NCI-H2171 (cell line): Measurements from ENCODE around the gene DUS3L.
"Not testable (repeated sequence)": the region's sequence is repeated elsewhere in the genome, so short reads cannot be mapped to it uniquely, and the experiment has no call there.

ENCODE experiments used
- DNase-seq: peaks from one replicate; lab custom pipeline; 2025; lab: John Stamatoyannopoulos, UW

Gene DUS3L

DNA sequence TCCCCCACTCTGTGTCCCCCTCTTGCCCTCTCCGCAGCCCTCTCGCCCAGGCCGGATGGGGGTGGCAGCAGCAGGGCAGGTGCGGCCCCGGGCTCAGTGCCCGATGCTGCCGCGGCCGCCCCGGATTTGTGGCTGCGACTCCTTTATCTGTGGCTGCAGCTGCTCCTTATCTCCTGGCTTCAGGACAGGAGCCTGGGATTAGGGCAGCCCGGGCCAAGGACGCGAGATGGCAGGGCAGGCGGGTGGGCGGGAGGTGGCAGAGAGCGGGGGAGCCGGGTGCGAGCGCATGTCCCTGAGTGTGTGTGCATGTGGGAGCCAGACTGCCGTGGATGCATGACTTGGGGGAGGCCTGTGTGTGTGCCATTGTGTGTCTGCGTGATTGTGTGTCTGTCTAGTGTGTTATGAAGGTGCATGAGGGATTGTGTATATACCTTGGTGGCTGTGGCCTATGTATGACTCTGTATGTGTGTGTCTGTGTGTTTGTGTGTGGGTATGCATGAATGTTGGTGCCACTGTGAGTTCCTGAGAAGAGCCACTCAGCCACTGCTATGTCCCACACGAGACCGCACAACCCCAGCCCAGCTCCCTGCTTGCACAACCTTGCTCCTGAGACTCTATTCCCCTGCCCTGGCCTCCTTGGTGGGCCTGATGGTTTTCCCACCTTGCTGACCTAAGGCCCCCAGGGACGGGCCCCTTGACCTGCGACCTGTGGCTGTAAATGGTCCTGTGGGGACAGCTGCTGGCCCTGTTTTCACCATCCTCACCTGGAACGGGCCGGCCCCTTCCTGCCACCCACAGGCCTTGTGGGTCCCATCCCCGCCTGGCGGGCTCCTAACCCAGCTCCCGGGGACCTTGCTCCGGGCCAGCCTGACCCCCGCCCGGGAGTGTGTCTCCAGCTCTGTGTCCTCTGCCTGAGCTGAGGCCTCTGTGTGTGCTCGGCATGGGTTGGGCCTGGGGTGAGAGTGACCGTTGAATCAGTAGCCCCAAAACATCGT lies 8.6 kb upstream of the DUS3L start:
- no peak for DNase-seq

DNA sequence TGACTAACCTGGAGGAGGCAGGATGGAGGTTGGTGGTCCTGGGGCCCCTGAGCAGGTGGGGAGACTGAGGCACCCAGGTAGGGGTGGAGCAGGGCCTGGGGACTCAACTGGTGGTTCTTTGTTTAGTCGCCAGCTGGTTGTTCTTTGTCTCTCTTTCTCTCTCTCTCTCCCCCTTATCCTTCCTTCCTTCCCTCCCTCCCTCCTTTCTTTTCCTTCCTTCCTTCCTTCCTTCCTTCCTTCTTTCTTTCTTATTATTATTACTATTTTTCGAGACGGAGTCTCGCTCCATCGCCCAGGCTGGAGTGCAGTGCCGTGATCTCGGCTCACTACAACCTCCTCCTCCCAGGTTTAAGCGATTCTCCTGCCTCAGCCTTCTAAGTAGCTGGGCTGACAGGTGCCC lies 7.3 kb upstream of the DUS3L start:
- DNase-seq: no peak

DNA sequence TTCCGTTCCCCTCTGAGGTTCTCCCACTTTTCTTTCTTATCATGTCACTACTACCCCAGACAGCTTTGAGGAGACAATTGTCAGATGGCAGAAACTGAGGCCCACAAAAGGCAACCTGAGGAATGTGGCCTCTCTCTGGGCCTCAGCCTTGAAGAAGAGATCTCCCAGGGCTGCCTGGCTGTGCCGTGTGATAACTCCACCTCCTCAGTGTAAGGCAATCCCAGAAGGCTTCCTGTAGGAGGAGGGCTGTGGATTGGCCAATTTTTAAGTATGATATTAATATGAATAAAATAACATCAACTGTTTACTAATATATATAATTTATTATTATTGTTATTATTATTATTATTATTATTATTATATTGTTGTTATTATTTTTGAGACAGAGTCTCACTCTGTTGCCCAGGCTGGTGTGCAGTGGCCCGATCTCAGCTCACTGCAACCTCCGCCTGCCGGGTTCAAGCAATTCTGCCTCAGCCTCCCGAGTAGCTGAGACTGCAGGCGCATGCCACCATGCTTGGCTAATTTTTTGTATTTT lies 4.5 kb upstream of the DUS3L start:
- DNase-seq: no peak

DNA sequence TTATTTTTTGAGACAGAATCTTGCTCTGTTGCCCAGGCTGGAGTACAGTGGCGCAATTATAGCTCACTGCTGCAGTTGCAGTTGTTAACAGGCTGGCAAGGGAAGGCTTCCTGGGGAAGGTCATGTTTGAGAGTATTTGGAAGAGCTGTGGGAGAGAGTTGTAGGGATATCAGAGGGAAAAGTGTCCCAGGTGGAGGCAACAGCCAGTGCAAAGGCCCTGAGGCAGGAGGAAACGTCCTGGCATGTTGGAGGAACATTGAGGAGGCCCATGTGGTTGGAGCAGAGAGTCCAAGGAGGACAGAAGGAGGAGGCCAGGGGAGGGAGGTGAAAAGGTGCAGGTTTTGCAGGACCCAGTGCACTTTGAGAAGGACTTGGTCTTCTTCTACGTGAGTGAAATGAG lies 2.2 kb upstream of the DUS3L start:
- DNase-seq: no peak

DNA sequence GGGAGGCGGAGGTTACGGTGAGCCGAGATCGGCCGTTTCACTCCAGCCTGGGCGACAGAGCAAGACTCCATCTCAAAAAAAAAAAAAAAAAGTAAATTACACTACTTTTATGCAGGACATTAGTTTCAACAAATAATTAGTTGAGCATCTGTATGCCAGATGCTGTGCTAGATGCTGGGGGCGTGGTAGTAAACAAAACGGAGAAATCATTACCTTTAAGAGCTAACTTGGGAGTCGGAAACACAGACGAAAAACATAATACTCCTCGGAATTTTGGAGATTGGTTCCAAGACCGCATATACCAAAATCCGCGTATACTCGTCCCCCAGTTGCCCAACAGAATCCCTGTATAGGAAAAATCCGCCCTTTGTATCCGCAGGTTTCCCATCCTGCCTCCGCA lies 1.3 kb upstream of the DUS3L start:
- DNase-seq: no peak

DNA sequence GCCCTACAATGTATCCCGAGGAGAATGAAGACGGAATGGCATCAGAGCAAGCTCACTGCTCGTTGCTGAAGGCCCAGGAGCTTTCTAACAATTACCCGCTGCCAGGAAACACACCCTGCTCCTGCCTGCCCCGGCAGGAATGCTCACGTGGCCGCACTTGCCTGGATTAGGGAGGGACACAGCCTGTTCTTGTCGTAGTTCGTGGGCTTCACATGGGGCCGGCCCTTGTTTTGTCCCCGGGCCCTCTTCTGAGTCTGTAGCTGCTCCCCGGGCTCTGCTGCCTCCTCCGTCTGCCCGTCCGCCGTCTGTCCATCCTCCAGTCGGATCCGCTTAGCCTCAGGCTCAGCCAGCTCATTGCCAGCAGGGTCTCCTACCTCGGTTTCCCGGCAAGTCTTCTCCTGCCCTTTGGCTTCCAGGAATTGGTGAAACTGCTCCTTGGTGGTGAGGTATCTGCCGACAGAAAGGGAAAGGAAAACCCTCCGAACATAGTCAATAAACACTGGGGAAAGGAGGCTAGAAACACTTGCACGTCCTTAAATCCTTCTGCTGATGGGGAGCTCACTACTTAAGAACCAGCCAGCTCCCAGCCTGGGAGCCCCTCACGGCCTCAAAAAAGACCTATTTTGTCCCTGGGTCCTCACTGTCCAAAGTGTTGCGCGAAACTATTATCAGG lies 941 bp downstream of the DUS3L start:
- no peak for DNase-seq

DNA sequence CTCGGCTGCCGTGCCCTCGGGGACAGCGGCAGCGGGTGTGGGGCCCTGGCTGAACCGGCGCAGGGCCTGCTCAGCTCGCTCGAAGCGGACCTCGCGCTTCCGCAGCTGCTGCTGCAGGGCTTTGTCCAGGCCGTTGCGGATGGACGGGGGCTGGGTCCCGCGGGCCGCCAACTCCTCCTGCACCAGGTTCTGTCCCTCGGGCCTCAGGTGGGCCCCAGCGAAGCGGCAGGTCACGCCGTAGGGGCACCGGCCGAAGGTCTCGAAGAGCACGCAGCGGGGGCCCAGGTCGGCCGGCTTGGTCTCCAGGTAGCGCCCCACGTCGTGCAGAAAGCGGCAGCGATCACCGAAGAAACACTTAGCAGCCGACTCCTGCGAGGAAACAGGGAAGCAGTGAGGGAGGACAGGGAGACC lies 1.6 kb downstream of the DUS3L start:
- no peak for DNase-seq

DNA sequence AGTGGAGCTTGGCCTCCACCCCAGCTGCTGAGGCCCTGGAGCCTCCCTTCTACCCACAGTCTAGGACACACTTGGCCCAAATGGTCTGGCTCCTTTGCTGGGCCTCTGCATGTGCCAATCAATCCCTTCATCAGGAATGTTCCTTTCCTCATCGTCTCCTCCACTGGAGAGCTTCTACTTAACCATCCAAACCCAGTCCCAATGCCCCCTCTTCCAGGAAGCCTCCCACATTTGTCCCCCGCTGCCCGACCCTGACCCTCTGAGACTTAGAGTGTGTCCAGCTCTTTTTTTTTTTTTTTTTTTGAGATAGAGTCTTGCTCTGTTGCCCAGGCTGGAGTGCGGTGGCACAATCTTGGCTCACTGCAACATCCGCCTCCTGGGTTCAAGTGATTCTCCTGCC lies 2.5 kb downstream of the DUS3L start:
- no peak for DNase-seq

DNA sequence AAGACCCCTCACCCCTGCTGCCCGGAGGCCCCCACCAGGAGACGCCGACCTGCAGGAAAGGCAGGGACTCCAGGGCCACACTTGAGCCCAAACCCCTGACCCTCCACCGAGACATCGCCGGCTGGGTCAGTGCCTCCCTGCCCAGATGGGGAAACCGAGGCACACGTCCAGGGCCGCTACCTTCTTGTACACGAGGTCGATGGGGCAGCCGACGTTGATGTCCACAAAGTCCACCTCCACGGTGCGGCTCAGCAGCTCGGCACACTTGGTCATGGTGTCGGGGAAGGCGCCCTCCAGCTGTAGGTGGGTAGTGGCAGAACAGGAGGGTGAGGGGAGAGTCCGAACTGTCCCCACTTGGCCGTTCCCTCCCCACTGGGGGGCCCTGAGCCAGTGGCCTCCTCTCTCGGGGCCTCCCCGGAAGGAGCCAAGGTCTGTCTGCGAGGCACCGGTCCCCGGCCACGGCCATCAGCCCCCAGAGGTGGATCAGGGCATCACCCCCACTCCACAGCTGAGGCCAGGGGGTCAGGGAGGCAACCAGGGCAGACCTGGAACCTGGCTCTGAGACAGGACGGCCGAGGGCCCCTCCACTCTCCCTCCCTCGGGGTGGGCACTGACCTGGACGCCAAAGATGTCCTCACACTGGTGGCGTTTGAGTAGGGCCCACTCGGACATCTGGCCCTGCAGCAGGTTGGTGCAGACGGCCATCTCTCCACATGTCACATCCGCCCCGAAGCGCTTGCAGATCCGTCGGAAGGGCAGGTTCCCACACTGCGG lies 3.4 kb downstream of the DUS3L start:
- DNase-seq: no peak

DNA sequence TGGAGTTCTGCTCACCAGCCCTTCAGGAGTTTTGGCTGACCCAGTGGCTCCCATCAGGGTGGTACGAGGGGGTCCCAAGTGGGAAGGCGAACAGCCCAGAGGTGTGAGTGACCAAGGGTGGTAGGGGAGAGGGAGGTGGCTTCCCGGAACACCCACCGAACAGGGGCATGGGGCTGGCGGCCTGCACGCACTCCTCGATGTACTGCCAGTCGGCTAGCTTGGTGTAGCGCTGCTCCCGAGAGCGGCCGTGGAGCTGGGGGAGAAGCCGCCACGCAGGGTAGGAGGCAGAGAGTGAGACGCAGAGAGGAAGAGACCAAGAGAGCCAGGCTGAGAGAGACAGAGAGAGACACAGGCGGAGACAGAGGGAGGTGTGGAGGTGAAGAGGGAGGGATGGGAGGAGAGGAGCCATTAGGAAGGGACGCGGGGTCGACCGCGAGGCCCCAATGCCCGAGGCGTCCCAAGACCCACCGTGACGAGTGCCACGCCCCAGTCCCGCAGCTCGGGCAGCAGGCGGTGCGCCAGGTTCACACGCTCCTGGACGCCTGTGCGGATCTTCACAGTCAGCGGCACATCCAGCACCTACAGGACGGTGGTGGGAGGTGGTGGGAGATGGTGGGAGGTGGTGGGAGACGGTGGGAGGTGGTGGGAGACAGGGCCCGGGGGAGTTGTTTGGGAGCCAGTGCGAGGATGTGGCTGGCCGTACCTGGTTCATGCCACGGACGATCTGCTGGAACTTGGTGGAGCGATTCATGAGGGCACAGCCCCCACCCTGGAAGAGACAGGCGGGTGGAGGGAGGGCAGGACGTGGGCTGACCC lies 4.2 kb downstream of the DUS3L start:
- no peak for DNase-seq

DNA sequence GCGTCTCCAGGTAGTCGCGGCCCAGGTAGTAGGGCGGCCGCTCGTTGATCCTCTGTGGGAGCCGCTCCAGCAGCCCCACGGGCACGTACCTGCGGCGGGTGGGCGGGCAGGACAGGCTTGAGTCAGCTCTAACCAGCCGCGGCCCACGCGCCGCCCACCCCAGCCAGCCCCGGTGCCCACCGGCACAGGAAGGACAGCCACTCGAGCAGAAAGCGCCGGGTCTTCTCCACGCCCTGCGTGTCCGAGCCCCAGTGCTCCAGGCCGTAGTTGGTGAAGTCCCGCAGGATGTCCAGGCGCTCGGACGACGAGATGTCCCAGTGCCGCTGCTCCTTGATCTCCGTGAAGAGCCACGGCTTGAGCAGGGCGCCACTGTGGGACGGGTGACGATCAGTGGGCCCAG lies 5.5 kb downstream of the DUS3L start:
- DNase-seq: no peak

DNA sequence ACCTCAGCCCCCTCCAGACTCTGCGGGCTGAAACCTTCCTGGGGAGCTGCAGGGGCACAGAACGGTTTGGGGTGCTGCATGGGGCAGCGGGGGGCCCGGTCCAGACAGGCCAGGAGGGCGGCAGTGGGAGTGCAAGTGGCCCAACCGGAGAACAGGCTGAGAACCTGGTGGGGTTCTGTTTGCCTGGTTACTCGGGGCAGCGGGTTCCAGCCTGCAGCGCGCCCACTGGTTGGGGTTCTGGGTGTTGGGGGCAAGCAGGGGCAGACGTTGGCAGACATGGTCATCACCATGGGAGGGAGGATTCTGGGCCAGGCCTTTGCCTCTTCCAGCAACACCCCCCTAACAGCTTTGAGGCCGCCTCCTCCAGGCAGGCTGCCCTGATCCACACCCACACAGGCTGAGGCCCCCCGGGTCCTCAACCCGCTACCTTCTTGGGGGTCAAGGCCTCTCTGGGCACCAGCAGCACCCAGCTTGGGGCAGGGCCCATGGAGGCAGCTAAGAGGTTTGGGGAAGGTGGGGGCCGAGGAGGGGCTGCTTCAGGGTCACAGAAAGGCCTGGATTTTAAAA lies 6.3 kb downstream of the DUS3L start, which contains the start of gene PRR22:
Gene PRR22, minus strand, starts transcription at position 166 of the 567 bp plus-strand sequence. Its CDS starts 86 bp downstream, at position 80.
- no peak for DNase-seq

DNA sequence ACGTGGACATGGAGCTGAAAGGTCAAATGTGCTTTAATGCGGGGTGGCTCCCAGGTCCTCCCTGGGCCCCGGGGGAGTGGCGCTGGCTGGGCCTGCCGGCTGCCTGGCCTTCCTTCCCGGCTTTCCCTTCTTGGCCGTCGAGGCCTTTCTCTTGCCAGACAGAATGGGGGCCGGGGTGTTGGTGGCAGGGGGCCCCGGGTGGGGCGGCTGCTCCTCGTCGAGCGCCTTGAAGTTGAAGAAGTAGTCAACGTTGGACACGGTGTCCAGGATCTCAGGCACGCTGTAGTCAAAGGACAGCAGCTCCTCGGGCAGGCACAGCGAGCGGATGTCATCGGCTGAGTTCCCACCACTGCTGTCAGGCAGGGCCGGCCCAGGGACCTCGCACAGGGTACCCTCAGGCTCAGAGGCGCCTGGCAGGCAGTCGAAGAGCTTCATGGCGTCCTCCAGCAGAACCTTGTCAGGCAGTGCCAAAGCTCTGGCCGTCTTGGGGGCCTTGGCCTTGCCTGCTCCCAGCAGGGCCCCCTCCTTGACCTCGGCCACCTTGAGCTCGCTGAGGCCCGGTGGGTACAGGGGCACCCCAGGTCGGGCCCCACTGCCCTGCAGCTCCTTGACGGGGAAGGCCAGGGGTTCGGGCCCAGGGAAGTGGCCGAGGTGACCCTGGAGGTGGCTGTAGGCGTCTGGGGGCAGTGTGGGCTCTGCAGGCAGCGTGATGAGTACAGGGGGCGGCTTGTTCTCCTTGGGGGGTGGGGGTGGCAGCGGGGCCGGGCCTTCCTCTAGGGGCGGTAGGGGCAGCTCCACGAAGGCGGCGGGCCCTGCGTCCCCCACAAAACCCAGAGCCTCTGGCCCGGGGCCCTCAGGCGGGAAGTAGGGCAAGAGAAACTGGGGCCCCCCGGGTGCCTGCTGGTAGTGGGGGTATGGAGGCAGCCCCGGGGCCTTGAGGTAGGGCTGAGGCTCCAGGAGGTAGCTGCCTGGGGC lies 7.7 kb downstream of the DUS3L start:
- DNase-seq: no peak

DNA sequence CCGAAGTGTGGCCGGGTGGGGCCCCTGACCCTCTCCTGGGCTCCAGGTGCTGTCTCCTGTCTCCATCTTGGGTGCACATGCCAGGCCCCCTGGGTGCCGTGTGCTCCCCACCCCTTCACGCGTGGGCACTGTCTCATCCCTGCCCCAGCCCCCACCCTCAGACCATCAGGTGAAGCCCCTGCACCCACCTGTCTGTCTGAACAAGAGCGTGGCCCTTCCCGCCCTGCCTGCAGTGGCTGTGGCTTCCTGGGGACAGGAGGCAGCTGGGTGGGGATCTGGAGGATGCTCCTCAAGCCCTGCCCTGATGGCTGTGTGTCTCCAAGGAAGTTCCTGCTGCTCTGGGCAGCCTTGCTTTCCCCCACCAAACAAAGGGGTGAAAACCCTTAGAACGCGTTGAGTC lies 8.6 kb downstream of the DUS3L start:
- DNase-seq: no peak

DNA sequence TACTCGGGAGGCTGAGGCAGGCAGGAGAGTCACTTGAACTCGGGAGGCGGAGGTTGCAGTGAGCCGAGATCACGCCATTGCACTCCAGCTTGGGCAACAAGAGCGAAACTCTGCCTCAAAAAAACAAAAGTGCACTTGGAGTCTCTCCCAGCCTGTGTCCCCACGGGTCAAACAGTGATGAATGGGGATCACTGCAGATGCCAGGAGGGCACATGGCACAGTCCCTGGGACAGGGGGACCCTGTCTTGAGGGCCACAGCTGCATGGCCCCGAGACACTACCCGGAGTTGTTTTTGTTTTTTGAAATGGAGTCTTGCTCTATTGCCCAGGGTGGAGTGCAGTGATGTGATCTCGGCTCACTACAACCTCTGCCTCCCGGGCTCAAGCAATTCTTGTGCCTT lies 10.0 kb downstream of the DUS3L start:
- not testable (repeated sequence) for DNase-seq

DNA sequence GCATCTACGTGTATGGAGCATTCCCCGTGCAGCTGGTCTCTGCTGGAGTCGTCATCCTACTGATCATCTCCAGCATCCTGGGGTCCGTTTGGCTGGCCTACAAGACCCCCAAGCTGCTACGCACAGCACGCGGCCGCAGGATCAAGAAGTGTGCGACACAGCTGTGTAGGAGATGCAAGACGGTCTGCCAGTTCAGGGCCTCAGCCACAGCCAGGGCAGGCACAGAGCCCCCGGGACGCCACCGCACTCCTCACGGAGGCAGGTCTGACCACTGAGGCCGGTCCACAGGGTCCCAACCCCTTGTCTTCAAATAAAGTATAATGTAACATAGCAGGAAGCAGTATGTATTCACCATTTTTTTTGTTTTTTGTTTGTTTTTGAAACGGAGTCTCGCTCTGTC lies 12.6 kb downstream of the DUS3L start:
- DNase-seq: no peak

DNA sequence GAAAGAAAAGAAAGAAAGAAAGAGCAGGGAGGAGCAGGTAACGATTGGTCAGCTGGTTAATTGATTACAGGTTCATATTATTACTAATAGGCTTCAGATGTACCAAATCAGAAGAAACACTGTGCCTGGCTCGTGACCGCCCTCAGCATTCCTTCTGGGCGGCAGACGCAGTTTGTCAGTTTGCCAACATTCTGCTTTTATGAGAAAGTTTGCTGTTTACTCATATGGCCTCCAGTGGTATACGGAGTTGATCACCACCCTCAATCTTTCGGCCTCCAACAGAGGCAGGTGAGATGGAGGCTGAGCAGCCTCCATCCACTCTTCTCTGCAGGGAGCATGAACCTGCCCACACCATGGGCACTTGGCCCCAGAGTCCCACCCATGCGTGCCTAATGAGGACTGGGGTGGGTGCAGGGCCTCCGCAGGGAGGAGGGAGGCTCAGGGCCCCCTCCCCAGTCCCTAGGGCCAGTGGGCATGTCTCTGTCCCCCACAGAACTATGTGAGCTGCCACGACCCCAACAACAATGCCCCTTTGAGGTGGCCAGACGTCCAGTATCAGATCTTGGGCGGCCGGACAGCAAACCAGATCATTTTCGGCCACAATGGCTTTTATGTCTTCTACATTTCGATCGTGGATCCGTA lies 15.2 kb downstream of the DUS3L start:
- DNase-seq: no peak

DNA sequence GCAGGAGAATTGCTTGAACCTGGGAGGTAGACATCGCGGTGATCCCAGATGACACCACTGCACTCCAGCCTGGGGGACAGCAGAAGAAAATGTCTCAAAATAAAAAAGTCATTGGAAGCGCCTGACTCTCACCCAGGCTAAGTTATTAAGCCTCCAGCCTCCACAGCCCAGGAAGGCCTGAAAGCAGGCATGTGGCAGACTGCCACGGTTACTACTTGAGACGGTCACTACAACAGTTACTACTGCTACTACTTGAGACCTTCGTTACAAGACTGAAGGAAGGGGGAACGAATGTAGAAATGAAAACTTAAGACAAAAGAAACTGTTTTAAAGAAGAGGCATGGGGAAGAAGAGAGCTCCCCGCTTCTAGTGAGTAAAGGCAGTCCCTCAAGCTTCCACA lies 16.0 kb downstream of the DUS3L start:
- no peak for DNase-seq

DNA sequence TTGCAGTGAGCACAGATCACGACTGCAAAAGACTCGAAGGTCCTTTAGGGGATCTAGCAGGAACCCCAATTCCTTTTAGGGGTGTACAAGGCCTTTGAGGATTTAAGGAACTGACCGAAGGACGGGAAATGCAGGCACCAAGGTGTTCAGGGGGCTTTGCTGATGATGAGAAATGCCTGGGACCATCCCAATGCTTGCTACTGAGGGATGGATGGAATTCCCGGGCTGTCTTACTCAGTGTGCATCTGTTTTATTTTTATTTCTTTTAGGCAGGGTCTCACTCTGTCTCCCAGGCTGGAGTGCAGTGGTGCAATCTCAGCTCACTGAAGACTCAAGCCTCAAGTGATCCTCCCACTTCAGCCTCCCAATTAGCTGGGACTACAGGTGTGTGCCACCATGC lies 17.7 kb downstream of the DUS3L start:
- no peak for DNase-seq
